ENCODE results near the gene PLXNB3.
A peak's percentile ranks its signal among the peaks of the same experiment; 100 is the strongest.

Gene PLXNB3

GRCh38 chrX:153794018-153794896 lies 30.2 kb downstream of the PLXNB3 start, which contains the start of the genes IDH3G and SSR4:
Gene IDH3G (minus strand): TSS chrX:153794375. CDS start chrX:153794326, 49 bp downstream.
Gene SSR4 (plus strand): TSS chrX:153794668. CDS start chrX:153794688, 20 bp downstream.
- TF ChIP-seq, protein P1, sequence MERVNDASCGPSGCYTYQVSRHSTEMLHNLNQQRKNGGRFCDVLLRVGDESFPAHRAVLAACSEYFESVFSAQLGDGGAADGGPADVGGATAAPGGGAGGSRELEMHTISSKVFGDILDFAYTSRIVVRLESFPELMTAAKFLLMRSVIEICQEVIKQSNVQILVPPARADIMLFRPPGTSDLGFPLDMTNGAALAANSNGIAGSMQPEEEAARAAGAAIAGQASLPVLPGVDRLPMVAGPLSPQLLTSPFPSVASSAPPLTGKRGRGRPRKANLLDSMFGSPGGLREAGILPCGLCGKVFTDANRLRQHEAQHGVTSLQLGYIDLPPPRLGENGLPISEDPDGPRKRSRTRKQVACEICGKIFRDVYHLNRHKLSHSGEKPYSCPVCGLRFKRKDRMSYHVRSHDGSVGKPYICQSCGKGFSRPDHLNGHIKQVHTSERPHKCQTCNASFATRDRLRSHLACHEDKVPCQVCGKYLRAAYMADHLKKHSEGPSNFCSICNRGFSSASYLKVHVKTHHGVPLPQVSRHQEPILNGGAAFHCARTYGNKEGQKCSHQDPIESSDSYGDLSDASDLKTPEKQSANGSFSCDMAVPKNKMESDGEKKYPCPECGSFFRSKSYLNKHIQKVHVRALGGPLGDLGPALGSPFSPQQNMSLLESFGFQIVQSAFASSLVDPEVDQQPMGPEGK (CRISPR knock-in tag; IDR thresholded peaks at IDR 0.05; ENCODE audit: borderline replicate concordance): peak; percentile 26; the same call in 1 of the 2 replicates
- TF ChIP-seq TOX (CRISPR knock-in tag; IDR thresholded peaks at IDR 0.05; ENCODE audit: borderline replicate concordance) (no peak), ZC3H10 (CRISPR knock-in tag; IDR thresholded peaks at IDR 0.05) (no peak), ZNF565 (CRISPR knock-in tag; conservative IDR thresholded peaks at IDR 0.05; ENCODE audit: low read depth) (no peak), TSHZ2 (CRISPR knock-in tag; IDR thresholded peaks at IDR 0.05) (no peak), CSDC2 (CRISPR knock-in tag; IDR thresholded peaks at IDR 0.05) (no peak)
- ATAC-seq: peak; percentile 87

DNA sequence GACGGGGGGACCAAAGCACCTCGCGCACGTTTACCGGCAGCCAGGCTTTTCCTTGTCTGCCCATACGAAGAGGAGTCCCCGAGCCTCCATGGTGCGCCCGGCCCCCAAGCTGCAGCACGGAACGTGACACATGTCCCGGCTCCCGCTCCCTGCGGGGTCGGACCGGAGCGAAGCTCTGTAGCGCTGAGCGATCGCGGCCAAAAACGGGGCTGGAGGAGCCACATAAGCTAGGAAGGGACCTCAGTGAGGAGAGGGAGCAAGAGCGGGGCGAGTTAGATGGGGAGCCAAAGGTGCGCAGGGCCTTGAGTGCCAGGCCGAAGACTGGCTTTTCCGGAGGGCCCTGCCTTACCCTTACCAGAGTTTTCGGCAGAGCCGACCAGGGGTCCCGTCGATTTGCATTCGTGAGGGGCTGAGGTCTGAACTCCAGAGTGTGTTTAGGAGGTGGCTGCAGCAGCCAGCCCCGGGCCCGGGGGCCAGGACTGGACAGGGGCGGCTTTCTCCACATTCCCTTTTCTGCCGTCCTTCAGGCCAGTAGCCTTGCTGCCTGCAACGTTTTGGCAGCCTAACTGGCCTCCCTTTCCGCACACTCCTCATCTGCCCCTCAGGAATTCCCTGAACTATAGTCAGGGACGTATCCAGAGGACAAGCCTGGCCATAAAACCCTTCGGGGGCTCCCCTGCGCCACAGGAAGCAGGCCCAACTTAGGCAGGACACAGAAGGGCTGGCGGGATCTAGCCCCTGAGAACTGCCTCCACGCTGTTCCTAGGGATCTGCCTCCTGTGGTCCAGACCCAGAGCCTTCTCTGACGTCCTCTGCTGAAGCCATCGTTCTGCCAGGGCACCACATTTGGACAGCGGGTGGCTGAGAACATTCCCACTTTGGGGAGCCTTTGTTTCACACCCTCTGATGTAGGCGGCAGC lies 31.1 kb downstream of the PLXNB3 start:
- ATAC-seq: peak; percentile 9
- TF ChIP-seq, protein P2, sequence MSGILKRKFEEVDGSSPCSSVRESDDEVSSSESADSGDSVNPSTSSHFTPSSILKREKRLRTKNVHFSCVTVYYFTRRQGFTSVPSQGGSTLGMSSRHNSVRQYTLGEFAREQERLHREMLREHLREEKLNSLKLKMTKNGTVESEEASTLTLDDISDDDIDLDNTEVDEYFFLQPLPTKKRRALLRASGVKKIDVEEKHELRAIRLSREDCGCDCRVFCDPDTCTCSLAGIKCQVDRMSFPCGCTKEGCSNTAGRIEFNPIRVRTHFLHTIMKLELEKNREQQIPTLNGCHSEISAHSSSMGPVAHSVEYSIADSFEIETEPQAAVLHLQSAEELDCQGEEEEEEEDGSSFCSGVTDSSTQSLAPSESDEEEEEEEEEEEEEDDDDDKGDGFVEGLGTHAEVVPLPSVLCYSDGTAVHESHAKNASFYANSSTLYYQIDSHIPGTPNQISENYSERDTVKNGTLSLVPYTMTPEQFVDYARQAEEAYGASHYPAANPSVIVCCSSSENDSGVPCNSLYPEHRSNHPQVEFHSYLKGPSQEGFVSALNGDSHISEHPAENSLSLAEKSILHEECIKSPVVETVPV (CRISPR knock-in tag; IDR thresholded peaks at IDR 0.05): no peak
- TF ChIP-seq PPARA (CRISPR knock-in tag; IDR thresholded peaks at IDR 0.05; ENCODE audit: borderline replicate concordance): no peak
- TF ChIP-seq RARB (CRISPR knock-in tag; IDR thresholded peaks at IDR 0.05): no peak

- no peak for ATAC-seq
- TF ChIP-seq TCF4 (CRISPR knock-in tag; IDR thresholded peaks at IDR 0.05; ENCODE audit: borderline replicate concordance) (no peak), CREB5 (CRISPR knock-in tag; IDR thresholded peaks at IDR 0.05; ENCODE audit: low read depth) (no peak), OSR1 (CRISPR knock-in tag; IDR thresholded peaks at IDR 0.05) (no peak), ARNTL (CRISPR knock-in tag; IDR thresholded peaks at IDR 0.05; ENCODE audit: borderline replicate concordance, low read depth) (no peak), PPARA (CRISPR knock-in tag; IDR thresholded peaks at IDR 0.05; ENCODE audit: borderline replicate concordance) (no peak)
- TF ChIP-seq, protein P2 (CRISPR knock-in tag; IDR thresholded peaks at IDR 0.05): no peak
Observed at GRCh38 chrX:153797415-153798015, 33.5 kb downstream of the PLXNB3 start.

GRCh38 chrX:153799326-153799725 lies 35.3 kb downstream of the PLXNB3 start:
- ATAC-seq: no peak

More at GRCh38 chrX:153799326-153799725, 35.3 kb downstream of the PLXNB3 start:
- TF ChIP-seq CREB5 (CRISPR knock-in tag; IDR thresholded peaks at IDR 0.05; ENCODE audit: low read depth) (no peak), ISL1 (CRISPR knock-in tag; IDR thresholded peaks at IDR 0.05) (no peak), ARNTL (CRISPR knock-in tag; IDR thresholded peaks at IDR 0.05; ENCODE audit: borderline replicate concordance, low read depth) (no peak), TOX (CRISPR knock-in tag; IDR thresholded peaks at IDR 0.05; ENCODE audit: borderline replicate concordance) (no peak), ZNF8 (CRISPR knock-in tag; IDR thresholded peaks at IDR 0.05) (no peak), PPARA (CRISPR knock-in tag; IDR thresholded peaks at IDR 0.05; ENCODE audit: borderline replicate concordance) (no peak), TSHZ2 (CRISPR knock-in tag; IDR thresholded peaks at IDR 0.05) (no peak), ZC3H10 (CRISPR knock-in tag; IDR thresholded peaks at IDR 0.05) (no peak), ESRRG (CRISPR knock-in tag; IDR thresholded peaks at IDR 0.05) (no peak)
